GM21576 (cell line): ENCODE results near the gene SIRT7.

ENCODE experiments used
- ATAC-seq: cut with Tn5 transposase; IDR thresholded peaks from one replicate; pipeline ENCODE4 v1.9.1; 2021; ENCODE audit warnings: mild to moderate bottlenecking, moderate library complexity; ENCODE audit not compliant: unreplicated experiment

SIRT7 gene, protein sequence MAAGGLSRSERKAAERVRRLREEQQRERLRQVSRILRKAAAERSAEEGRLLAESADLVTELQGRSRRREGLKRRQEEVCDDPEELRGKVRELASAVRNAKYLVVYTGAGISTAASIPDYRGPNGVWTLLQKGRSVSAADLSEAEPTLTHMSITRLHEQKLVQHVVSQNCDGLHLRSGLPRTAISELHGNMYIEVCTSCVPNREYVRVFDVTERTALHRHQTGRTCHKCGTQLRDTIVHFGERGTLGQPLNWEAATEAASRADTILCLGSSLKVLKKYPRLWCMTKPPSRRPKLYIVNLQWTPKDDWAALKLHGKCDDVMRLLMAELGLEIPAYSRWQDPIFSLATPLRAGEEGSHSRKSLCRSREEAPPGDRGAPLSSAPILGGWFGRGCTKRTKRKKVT

DNA sequence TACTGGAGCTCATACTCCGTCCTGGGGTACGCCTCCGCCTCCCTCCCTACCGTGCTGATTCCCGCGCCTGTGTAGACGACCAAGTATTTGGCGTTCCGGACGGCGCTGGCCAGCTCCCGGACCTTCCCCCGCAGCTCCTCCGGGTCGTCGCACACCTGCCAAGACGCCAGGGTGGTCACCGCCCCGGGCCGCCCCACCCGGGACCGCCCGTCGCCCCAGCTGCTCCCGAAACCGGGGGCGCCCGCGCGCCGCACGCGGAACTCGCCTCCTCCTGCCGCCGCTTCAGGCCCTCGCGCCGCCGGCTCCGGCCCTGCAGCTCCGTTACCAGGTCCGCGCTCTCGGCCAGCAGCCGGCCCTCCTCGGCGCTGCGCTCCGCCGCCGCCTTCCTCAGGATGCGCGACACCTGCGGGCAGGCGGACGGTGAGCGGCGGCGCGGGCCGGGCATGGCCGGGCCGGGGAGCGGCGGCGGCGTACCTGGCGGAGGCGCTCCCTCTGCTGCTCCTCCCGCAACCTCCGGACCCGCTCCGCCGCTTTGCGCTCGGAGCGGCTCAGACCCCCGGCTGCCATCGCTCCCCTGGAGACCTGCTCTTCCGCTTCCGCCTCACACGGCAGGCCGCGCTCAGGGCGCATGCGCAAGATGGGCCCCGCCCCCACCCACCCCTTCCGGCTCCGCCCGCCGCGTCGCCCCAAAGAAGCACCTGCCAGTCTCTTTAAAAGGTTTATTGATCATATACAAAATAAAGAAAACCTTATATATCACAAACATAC lies at the start of gene SIRT7:
Gene SIRT7, minus strand, starts transcription at position 612 of the 768 bp plus-strand sequence. Its CDS starts 45 bp downstream, at position 567.
- peak; percentile 64 for ATAC-seq

DNA sequence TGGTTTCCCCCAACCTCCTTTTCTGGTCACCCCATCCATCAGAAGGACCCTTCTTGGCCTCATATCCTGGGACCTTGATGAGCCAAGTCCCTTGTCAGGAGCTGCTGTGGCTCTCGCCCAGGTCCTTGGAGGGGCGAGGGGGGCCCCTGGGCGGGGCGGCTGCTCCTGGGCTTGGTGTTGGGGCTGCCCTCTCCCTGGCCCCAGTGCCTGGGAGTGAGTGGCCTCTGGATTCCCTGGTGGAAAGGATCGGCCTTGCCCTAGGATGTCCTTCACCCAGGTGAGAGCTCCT lies 49.2 kb upstream of the SIRT7 start:
- ATAC-seq: no peak

DNA sequence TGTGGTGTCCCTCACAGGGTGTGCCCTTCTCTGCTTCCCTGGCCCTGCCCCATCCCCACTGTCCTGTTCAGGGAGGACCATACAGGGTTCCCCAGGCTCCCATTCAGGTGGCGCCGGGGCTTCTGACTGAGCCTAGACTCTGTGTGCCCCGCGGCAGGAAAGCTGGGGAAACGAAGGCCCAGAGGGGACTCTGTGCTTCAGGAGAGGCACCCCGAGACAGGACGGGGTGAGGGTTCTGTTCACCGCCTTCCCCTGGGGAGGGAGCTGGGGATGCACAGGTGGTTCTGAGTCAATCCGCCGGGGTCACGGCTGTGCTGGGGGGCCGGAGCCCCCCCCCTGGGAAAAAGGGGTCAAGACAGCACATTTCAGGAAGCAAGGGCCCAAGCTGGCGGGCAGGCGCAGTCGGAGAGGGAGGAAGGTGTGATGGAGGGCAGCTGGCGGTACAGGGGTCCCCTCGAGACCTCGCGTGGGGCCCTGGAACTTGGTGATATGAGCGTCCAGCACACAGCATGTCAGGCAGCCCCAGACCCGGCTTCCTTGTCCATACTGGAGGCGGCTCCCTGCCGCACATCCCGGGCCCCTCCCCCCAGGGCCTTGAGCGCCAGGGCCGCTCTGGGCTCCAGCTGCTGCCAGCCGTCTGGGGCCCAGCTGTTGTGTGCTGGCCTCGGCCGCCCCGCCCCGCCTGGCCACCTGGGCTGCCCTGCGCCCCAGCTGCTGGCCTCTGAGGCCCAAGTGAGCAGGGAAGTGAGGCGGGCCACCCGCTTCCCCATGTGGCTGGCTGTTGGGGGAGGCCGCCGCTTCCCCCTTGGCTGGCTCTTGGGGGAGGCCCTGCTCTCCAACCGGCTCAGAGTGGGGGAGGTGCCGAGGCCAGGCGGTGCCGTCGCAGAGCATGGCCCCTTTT lies 48.6 kb upstream of the SIRT7 start:
- ATAC-seq: no peak

DNA sequence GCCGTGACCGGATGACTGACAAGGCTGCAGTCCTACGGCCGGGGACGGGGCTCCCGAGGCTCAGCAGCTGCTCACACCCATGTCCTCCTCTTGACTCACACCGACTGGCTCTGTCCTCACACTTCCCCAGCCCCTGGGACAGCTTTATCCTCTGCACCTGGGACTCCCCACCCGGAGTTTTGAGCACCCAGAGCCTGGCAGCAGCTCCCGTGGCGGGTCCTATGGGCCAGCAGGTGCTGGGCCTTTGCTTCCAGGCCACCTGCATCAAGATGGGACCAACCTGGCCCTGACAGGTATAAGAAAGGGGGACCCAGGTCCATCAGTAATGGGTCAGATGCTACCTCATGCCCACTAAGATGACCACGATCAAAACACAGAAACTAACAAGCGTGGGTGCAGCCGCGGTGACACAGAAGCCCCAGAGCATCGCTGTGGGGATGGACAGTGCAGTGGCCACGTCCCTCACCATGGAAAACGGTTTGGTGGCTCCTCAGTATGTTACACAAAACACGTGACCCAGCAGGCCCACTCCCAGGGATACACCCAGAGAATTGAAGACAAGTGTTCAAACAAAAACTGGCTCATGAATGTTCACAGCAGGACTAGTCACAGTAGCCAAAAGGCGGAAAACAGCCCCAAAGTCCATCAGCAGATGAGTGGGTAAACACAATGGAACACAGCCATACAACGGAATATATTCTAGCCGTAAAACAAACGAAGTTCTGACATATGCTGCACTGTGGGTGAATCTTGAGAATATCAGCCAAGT lies 46.3 kb upstream of the SIRT7 start:
- ATAC-seq: no peak

DNA sequence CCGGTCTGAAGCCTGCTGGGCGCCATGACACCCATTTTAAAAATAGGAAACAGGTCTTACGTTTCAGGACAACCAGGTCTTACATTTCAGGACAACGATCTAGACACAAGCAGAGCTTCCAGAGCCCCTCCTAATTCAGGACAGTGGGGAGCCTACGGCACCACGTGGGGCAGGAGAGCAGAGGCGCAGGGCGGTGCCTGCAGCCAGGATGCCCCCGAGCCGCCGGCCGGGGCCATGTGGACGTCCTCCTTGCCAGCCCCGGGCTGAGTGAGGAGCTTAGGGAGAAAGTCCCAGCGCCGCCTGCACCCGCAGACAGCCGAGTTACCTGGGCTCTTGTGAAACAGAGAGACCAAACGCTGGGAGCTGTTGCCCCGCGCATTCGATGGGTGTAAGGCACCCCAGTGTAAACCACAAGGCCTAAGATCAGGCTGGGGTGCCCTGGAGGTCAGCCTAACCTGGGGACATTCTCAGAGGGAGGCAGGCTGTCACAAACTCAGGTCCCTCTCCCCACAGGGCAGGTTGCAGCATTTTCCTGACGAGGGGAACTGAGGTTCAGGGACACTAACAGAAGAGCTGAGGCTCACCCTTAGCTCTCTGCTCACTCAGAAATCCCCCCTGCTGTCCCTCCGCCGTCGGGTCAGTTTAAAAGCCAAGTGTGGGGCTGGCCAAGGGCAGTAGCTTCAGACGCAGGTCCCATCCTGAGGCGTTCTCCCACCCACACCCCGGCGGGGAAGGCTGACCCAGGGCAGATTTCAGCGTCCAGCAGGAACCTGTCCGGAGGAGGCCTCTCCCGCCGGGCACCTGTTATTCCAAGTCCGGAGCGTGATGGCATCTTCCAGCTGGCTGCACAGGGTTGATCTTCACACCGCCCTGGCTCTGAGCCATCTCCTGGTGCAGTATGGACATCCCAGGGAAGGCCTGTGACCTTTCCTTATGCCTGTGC lies 44.8 kb upstream of the SIRT7 start:
- no peak for ATAC-seq

DNA sequence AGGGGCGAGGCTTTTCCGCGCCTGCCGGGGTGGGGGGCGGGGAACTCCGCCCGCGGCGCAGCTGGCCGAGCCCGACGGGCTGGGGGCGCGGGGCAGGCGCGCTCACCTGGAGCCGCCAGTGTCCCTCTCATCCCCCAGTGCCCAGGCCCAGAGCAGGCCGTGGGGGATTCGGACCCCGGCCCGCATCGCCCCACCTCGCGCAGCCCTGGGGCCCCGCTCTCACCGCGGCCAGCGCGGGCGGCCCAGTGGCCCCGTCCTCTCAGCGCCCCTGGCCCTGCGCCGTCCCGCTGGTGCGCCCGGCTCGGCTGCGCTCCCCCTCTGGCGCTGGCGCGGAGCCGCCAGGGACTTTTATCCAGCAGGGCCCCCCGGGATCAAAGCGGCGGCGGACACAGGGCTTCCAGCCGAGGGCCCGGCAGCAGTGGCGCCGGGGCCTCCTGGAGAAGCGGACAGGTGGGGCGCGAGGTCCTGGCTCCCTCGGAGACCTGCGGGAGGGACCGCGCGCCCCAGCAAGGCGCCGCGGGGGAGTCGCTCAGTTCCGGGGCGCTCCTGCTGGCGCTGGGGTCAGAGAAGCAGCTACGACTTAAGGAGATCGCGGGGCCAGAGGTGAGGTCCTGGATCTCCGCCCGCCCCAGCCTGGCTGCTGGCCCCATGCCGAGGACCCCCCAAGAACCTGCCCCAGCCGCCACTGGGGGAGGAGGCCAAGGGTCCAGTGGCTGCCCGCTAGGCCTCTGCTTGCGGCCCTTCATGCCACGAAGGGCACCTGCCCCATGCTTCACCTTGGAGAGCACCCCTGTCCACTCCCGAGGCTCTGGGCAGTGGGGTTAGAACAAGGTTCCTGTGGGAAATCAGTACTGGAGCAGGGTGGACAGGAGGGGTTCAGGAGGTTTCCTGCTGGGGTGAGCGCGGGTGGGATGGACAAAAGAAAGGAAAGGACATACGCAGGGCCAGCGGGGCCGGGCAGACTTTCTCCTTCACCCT lies 43.8 kb upstream of the SIRT7 start:
- ATAC-seq: no peak

DNA sequence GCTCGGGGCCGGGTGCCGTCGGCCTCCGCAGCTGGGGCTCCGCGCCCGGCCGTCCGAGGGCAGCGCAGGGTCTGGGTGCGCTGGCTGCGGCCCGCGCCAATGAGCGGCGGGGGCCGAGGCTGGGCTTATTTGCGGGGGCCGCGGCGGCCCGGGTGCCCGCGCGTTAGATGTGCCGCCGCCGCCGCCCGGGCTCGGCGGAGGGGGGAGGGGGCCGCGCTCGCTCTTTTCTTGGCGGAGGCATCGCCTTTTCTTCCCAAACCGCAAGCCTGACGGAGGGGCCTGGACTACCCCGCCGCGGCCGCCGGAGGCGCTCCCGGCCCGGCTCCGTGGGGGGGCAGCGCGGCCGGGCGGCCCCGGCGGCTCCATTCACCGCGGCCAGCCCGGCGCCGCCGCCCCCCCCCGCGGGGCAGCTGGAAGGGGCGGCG lies 43.1 kb upstream of the SIRT7 start, which contains the start of gene NOTUM:
Gene NOTUM, minus strand, starts transcription at position 101 of the 425 bp plus-strand sequence. CDS start 278 bp downstream, outside the sequence.
- no peak for ATAC-seq

DNA sequence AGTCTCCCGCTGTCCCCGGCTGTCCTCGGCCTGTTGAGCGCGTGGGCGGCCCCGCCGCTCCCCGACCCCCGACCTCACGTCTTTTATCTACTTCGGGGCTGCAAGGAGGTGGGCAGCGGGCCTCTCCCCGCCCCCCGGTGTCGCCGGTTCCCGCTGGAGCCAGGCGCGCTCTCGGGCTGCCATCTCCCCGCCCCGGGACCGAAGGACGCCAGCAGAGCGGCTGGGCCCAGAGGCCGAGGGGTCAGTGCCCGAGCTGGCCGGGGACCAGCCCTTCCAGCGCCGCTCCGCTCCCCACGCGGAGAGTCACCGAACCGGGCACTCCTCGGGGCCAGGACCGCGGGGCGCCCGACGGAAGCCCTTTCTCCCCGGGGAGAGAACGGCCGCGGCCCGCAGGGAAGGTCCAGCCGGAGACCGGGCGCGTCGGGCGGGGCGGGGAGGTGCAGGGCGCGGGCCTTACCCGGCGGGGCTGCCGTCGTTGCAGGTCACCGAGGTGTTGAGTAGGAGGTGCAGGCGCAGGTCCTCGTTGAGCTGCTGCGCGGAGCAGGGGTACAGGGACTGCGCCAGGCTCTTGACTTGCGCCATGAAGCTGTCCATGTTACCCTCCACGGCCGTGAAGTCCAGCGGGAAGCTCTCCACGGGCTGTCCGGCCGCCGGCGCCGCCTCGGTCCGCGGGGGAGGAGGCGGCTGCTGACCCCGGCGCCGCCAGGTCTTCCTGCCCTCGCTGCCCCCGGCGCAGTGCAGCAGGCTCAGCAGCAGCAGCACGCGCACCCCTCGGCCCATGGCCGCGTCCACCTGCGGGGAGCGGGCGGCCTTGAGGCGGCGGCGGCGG lies 42.4 kb upstream of the SIRT7 start:
- ATAC-seq: no peak

DNA sequence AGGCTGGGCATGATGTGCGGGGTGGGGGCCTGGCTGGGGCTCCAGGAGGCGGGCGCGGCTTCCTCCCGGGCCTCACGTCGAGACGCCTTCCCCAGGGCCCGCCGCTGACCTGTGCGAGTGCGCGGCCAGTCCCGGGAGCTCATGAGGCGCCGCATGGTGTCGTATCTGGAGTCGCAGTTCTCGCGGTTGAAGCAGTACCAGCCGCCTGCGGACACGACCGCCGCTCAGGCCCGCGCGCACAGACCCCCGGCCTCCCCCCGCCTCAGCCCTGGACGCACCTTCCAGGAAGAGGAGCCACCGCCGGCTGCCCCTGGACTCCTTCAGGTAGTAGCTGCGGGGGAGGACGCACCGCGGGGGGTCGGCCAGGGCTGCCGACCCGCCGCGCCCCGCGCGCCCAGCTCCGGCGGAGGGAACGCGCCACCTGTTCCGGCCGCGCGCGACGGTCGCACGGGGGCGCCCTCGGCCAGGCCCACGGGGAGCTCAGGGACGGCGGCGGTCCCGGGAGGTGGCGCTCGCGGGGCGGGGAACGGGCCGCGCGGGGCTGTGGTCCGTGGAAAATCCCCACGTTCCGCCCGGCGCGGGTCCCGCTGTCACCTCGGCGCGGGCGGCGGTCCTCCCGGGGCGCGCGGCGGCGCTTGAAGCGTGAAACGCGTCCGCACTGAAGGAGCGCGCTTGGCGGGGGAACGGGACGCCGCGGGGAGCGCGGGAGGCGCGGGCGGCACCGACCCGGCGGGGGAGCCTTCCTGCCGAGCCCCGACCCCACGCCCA lies 41.6 kb upstream of the SIRT7 start:
- no peak for ATAC-seq

DNA sequence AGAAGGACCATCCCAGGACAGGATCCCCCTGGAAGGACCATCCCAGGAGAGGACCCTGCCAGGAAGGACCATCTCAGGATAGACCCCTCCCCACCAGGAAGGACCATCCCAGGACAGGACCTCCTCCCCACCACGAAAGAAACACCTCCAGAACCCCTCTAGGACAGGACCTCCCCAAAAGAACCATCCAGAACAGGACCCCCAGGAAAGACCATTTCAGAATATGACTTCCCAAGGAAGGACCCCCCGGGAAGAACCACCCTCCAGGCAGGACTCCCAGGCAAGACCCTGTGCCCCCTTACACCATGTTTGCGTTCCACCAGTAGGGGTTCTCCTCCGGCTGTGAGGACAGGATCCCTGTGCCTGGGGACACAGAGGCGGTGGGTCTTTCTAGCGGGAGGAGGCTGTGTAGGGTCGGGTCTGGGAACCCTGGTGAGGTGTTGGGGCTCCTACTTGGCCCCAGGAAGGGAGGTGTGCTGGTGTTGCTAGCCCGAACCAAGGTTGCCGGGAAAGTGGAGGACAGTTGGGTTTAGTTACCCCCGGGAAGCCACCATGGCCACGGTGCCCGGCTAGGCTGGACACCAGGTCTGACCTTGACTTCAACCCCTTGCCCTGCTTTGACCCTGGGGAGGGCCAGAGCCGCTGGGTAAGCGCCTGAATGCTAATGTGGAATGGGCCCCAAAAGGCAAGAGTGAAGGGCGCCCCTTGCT lies 40.8 kb upstream of the SIRT7 start:
- no peak for ATAC-seq

DNA sequence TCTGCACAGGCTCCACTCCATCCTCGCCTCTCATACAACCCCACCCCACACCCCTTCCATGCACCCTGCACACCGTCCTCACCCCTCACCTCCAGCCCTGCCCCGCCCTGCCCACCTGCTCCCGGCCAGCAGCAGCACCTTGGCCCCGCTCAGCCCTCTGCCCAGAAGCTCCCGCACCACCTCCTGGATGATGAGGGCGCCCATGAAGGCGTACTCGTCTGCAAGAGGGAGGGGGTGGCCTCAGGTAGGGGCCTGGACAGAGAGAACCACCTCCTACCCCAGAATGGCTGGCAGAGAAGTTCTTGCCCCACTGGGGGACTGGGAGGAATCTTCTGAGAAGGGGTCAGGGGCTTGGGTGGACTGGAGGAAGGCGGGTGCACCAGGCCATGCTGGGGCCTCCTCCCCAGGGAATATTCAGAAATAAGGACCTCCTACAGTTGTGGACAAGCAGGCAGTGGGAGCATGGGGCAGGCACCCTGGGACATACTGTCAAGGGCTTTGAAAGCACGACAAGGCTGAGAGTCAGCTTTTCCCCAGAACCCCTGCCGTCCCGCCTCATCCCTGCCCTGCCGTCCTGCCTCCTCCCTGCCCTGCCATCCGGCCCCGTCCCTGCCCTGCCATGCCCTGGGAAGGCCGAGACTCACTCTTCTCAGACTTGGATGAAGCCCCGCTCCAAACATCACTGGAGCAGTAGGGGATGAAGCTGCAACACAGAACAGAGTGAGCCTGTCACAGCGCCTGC lies 39.9 kb upstream of the SIRT7 start:
- ATAC-seq: no peak

DNA sequence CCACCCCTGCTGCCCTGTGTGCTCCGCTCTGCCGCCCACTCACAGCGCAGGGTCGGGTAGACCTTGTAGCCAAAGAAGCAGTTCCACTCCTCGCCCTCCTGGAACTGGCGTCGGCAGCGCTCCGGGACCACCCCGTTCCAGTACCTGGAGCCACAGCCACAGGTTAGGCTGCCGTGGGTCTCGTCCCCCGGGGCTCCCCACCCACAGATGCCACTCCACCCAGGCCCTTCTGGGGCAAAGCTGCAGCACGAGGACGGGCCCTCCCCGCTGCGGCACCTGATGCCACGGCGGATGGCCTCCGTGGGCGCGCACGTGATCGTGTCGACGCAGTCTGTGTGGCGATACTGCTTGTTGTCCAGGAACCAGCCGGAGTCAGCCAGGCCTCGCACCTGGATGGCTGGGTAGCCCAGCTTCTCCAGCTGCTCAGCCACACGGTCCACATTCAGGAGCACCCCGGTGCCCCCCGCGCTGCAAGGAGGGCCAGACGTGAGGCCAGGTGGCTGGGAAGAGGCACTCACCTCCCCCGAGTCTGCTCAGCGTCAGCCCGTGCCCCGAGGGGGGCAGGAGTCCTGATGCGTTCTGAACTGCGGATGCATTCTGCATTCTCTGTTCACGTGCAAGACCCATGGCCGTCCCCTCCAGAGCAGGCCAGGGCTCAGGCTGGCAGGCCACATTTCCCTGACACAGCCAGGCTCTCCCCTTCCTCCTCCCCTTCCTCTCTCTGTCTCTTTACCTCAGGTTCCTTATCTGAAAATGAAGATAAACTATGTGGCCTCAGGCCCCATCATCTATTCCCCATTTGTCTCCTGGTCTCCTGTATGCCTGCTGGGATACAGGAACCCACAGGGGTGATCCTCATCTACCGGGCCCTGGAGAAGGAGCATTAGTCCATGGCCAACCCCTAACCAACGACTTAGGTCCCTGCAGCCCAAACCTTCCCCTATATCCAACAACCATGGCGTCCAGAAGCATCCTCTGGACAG lies 38.9 kb upstream of the SIRT7 start:
- ATAC-seq: no peak

DNA sequence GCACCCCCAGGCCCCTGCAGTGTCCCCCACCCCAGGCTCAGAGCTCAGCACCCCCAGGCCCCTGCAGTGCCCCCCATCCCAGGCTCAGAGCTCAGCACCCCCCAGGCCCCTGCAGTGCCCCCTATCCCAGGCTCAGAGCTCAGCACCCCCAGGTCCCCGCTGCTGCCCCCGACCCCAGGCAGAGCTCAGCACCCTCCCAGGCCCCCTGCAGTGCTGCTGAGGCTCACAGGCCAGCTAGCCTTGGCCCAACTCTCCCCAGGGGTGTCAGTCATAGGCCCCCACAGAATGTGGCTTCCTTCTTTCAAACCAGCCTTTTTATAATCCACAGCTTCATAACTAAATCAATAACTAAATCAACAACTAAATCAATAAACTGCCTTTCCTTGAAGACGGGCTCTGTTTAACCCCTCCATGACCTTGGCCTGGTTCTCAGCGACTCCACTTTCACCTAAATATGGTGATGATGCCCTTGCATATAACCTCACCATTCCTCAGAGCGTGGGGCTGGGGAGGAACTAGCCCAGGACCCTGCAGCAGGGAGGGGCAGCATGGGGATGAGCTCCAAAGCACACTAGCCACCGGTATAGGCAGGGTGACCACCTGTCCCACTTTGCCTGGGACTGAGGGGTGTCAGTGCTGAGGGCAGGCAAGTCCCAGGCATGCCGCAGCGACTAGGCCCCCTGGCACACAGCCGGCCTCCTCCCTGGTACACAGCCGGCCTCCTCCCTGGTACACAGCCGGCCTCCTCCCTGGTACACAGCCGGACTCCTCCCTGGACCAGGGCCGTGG lies 38.0 kb upstream of the SIRT7 start:
- ATAC-seq: no peak
